ENCODE measurements around the gene CD160.
"Not testable (repeated sequence)": the region's sequence is repeated elsewhere in the genome, so short reads cannot be mapped to it uniquely, and the experiment has no call there.

The CD160 gene

GRCh38 chr1:145759721-145760120 is 40.4 kb downstream of the CD160 start:
- no peak for DNase-seq (ENCODE audit: low read depth)

- DNase-seq (ENCODE audit: low read depth), result not testable (repeated sequence)
Measured at GRCh38 chr1:145760395-145760949, 41.2 kb downstream of the CD160 start.

GRCh38 chr1:145761498-145761897 is 42.2 kb downstream of the CD160 start:
- DNase-seq (ENCODE audit: low read depth), result not testable (repeated sequence)

GRCh38 chr1:145762001-145762400 is 42.7 kb downstream of the CD160 start:
- DNase-seq (ENCODE audit: low read depth), result not testable (repeated sequence)

GRCh38 chr1:145764231-145764940 is 45.1 kb downstream of the CD160 start:
- not testable (repeated sequence) for DNase-seq (ENCODE audit: low read depth)

GRCh38 chr1:145765127-145765526 is 45.8 kb downstream of the CD160 start:
- not testable (repeated sequence) for DNase-seq (ENCODE audit: low read depth)

- DNase-seq (ENCODE audit: low read depth), result not testable (repeated sequence)
Measured at GRCh38 chr1:145765585-145766360, 46.5 kb downstream of the CD160 start.

GRCh38 chr1:145766926-145767325 is 47.6 kb downstream of the CD160 start:
- DNase-seq (ENCODE audit: low read depth), result not testable (repeated sequence)

GRCh38 chr1:145768004-145768403 is 48.7 kb downstream of the CD160 start:
- not testable (repeated sequence) for DNase-seq (ENCODE audit: low read depth)

- DNase-seq (ENCODE audit: low read depth), result no peak
Measured at GRCh38 chr1:145771056-145771455, 51.8 kb downstream of the CD160 start.

- no peak for DNase-seq (ENCODE audit: low read depth)
Measured at GRCh38 chr1:145773423-145773822, 54.1 kb downstream of the CD160 start.

- no peak for DNase-seq (ENCODE audit: low read depth)
Measured at GRCh38 chr1:145777357-145778145, 58.3 kb downstream of the CD160 start.

- no peak for DNase-seq (ENCODE audit: low read depth)
Measured at GRCh38 chr1:145778146-145778540, 58.8 kb downstream of the CD160 start.

- DNase-seq (ENCODE audit: low read depth), result no peak
Measured at GRCh38 chr1:145782272-145783099, 63.2 kb downstream of the CD160 start.

GRCh38 chr1:145784409-145784808 is 65.1 kb downstream of the CD160 start:
- DNase-seq (ENCODE audit: low read depth), result no peak

- no peak for DNase-seq (ENCODE audit: low read depth)
Measured at GRCh38 chr1:145785547-145785946, 66.2 kb downstream of the CD160 start.

- no peak for DNase-seq (ENCODE audit: low read depth)
Measured at GRCh38 chr1:145786271-145786670, 67.0 kb downstream of the CD160 start.

GRCh38 chr1:145788580-145788979 is 69.3 kb downstream of the CD160 start:
- DNase-seq (ENCODE audit: low read depth), result no peak
